OCI-LY3 (cell line): ENCODE results near the gene ITGB1BP1.

ENCODE experiments used
- H2AFZ ChIP-seq: fragments of 200-600, 300-600 bp; shearing (Covaris generic); 2 replicates; pipeline ENCODE4 v1.6.0; 2014; ENCODE audit warnings: antibody characterized with exemption, low read depth, low read length
- H3K27ac ChIP-seq: fragments of 200-600, 300-600 bp; sonication (generic); 2 replicates; pipeline ENCODE4 v1.5.1; 2014; ENCODE audit warnings: mild to moderate bottlenecking, low read length, moderate library complexity, mixed read lengths
- H3K27me3 ChIP-seq: fragments of 200-600, 300-600 bp; sonication (generic); 2 replicates; pipeline ENCODE4 v1.6.1; 2014; ENCODE audit warnings: low read depth, low read length, mixed read lengths
- H3K36me3 ChIP-seq: fragments of 200-600, 300-600 bp; sonication (generic); replicated peaks from 2 replicates; pipeline ENCODE3; 2014; ENCODE audit warnings: low read depth, low read length, mixed read lengths
- H3K4me1 ChIP-seq: fragments of 300-600, 200-600 bp; sonication (generic); 2 replicates; pipeline ENCODE4 v1.6.1; 2014; ENCODE audit warnings: low read length, mixed read lengths
- H3K4me2 ChIP-seq: fragments of 200-600, 300-600 bp; sonication (generic); 2 replicates; pipeline ENCODE4 v1.6.1; 2014; ENCODE audit warnings: low read length, mixed read lengths
- H3K4me3 ChIP-seq: fragments of 300-600, 200-600 bp; sonication (generic); 2 replicates; pipeline ENCODE4 v1.5.1; 2014; ENCODE audit warnings: antibody characterized with exemption, mild to moderate bottlenecking, low read length, moderate library complexity
- H3K79me2 ChIP-seq: fragments of 300-600, 200-600 bp; shearing (Covaris generic); 2 replicates; pipeline ENCODE4 v1.6.1; 2014; ENCODE audit warnings: mild to moderate bottlenecking, low read length, mixed read lengths
- H3K9ac ChIP-seq: fragments of 300-600, 200-600 bp; shearing (Covaris generic); 2 replicates; pipeline ENCODE4 v1.6.0; 2014; ENCODE audit warnings: mild to moderate bottlenecking, low read length, moderate library complexity
- H3K9me3 ChIP-seq: fragments of 200-600, 300-600 bp; shearing (Covaris generic); 2 replicates; pipeline ENCODE4 v1.6.1; 2014; ENCODE audit warnings: low read length, mixed read lengths; ENCODE audit not compliant: insufficient read depth
- H4K20me1 ChIP-seq: fragments of 200-600, 300-600 bp; sonication (generic); 2 replicates; pipeline ENCODE4 v1.6.1; 2016; ENCODE audit warnings: low read length, mixed read lengths; ENCODE audit not compliant: insufficient read depth
- CTCF ChIP-seq: fragments of 200-600, 300-600 bp; sonication (generic); IDR thresholded peaks from 2 replicates; pipeline ENCODE4 v1.5.1; 2014; ENCODE audit warnings: antibody characterized with exemption, low read length, low read depth
- EZH2phosphoT487 ChIP-seq: fragments of 200-600 bp; shearing (Covaris generic); IDR thresholded peaks from 2 replicates; pipeline ENCODE4 v1.6.1; 2018; ENCODE audit warnings: antibody characterized with exemption, mixed run types, low read depth

Gene ITGB1BP1

GRCh38 chr2:9408641-9409151 is 14.6 kb downstream of the ITGB1BP1 start:
- TF ChIP-seq EZH2phosphoT487 (no peak), CTCF (no peak)
- Histone ChIP-seq H3K4me1 (no peaks in the 10 kb centered on the region), H3K79me2 (no peaks in the 10 kb centered on the region), H2AFZ (no peak overlapping the region), H4K20me1 (no peaks in the 10 kb centered on the region), H3K36me3 (no peaks in the 10 kb centered on the region), H3K9me3 (no peaks in the 10 kb centered on the region), H3K4me2 (no peak overlapping the region), H3K27ac (no peak overlapping the region), H3K9ac (no peak overlapping the region), H3K27me3 (no peaks in the 10 kb centered on the region), H3K4me3 (no peak overlapping the region)

- no peak for TF ChIP-seq EZH2phosphoT487
- TF ChIP-seq CTCF: no peak
- H3K27ac ChIP-seq: no peak overlapping the region
- H3K36me3 ChIP-seq: no peaks in the 10 kb centered on the region
These were observed 15.9 kb downstream of the ITGB1BP1 start for GRCh38 chr2:9407363-9407811.

GRCh38 chr2:9406529-9407362 is 16.6 kb downstream of the ITGB1BP1 start:
- Histone ChIP-seq H3K9me3 (no peaks in the 10 kb centered on the region), H3K79me2 (no peaks in the 10 kb centered on the region), H3K36me3 (no peaks in the 10 kb centered on the region), H3K9ac (no peak overlapping the region), H2AFZ (no peak overlapping the region), H4K20me1 (no peaks in the 10 kb centered on the region), H3K4me3 (no peak overlapping the region), H3K27ac (no peak overlapping the region), H3K4me1 (no peaks in the 10 kb centered on the region), H3K4me2 (no peak overlapping the region), H3K27me3 (no peaks in the 10 kb centered on the region)
- no peak for TF ChIP-seq EZH2phosphoT487
- no peak for TF ChIP-seq CTCF

More at GRCh38 chr2:9407363-9407811, 15.9 kb downstream of the ITGB1BP1 start:
- Histone ChIP-seq H3K27me3 (no peaks in the 10 kb centered on the region), H4K20me1 (no peaks in the 10 kb centered on the region), H3K9ac (no peak overlapping the region), H3K79me2 (no peaks in the 10 kb centered on the region), H3K4me3 (no peak overlapping the region), H3K4me2 (no peak overlapping the region), H2AFZ (no peak overlapping the region), H3K9me3 (no peaks in the 10 kb centered on the region), H3K4me1 (no peaks in the 10 kb centered on the region)

GRCh38 chr2:9405636-9406035 is 17.7 kb downstream of the ITGB1BP1 start:
- Histone ChIP-seq H2AFZ (no peak overlapping the region), H3K27me3 (no peaks in the 10 kb centered on the region), H3K4me1 (no peaks in the 10 kb centered on the region), H3K9me3 (no peaks in the 10 kb centered on the region), H3K79me2 (no peaks in the 10 kb centered on the region), H3K9ac (no peak overlapping the region), H3K27ac (no peak overlapping the region), H3K4me3 (no peak overlapping the region), H3K36me3 (no peaks in the 10 kb centered on the region), H4K20me1 (no peaks in the 10 kb centered on the region), H3K4me2 (no peak overlapping the region)
- no peak for TF ChIP-seq EZH2phosphoT487
- no peak for TF ChIP-seq CTCF
